ENCODE results near the gene SPINK5.

Gene SPINK5

GRCh38 chr5:148091991-148092964 is 28.5 kb downstream of the SPINK5 start:
- DNase-seq, result no peak

- no peak for DNase-seq
Observed at GRCh38 chr5:148094336-148094735, 30.6 kb downstream of the SPINK5 start.

GRCh38 chr5:148104226-148104625 is 40.4 kb downstream of the SPINK5 start:
- DNase-seq, result no peak

- DNase-seq, result no peak
Observed at GRCh38 chr5:148107608-148108007, 43.8 kb downstream of the SPINK5 start.

GRCh38 chr5:148113243-148113642 is 49.5 kb downstream of the SPINK5 start:
- DNase-seq, result no peak

- DNase-seq, result no peak
Observed at GRCh38 chr5:148120317-148120716, 56.5 kb downstream of the SPINK5 start.

GRCh38 chr5:148125641-148126040 is 61.9 kb downstream of the SPINK5 start:
- DNase-seq, result peak in 1 of 2 experiments; percentile 12

GRCh38 chr5:148135091-148136048 is 71.6 kb downstream of the SPINK5 start:
- DNase-seq, result no peak

- DNase-seq, result no peak
Observed at GRCh38 chr5:148140846-148141245, 77.1 kb downstream of the SPINK5 start.

- no peak for DNase-seq
Observed at GRCh38 chr5:148141645-148142044, 77.9 kb downstream of the SPINK5 start.

GRCh38 chr5:148145916-148146315 is 82.1 kb downstream of the SPINK5 start:
- no peak for DNase-seq

- DNase-seq, result no peak
Observed at GRCh38 chr5:148146487-148146886, 82.7 kb downstream of the SPINK5 start.

GRCh38 chr5:148147415-148147814 is 83.6 kb downstream of the SPINK5 start:
- no peak for DNase-seq

- no peak for DNase-seq
Observed at GRCh38 chr5:148151872-148152271, 88.1 kb downstream of the SPINK5 start.

- DNase-seq, result no peak
Observed at GRCh38 chr5:148152781-148153180, 89.0 kb downstream of the SPINK5 start.

GRCh38 chr5:148156609-148157008 is 92.8 kb downstream of the SPINK5 start:
- DNase-seq, result no peak

GRCh38 chr5:148162038-148162437 is 98.3 kb downstream of the SPINK5 start:
- no peak for DNase-seq

GRCh38 chr5:148163345-148163744 is 99.6 kb downstream of the SPINK5 start:
- DNase-seq, result no peak

GRCh38 chr5:148166550-148167283 is 102.9 kb downstream of the SPINK5 start:
- DNase-seq, result no peak

- no peak for DNase-seq
Observed at GRCh38 chr5:148168246-148168645, 104.5 kb downstream of the SPINK5 start, which contains the start of gene SPINK14. Gene SPINK14 (plus strand): TSS chr5:148168546. CDS start chr5:148169733, 1,187 bp downstream.

GRCh38 chr5:148172377-148172776 is 108.6 kb downstream of the SPINK5 start:
- no peak for DNase-seq

- no peak for DNase-seq
Observed at GRCh38 chr5:148176480-148176879, 112.7 kb downstream of the SPINK5 start.

GRCh38 chr5:148177207-148177606 is 113.4 kb downstream of the SPINK5 start:
- peak; percentile 14 to 31 for DNase-seq
